Transverse colon (tissue), 4 donors: ENCODE measurements around the gene TBX2.

Source experiments
- EP300 ChIP-seq: sonication (generic); formaldehyde crosslinking; IDR thresholded peaks from one replicate; pipeline ENCODE4 v1.6.1; 2017; ENCODE audit warnings: antibody characterized with exemption, low read depth
- POLR2A ChIP-seq: fragments of 450-650 bp; IDR thresholded peaks from one replicate; pipeline ENCODE4 v1.6.1; 2016; ENCODE audit warnings: antibody characterized with exemption, mild to moderate bottlenecking, moderate library complexity
- POLR2AphosphoS5 ChIP-seq, 3 donors: sonication (generic); formaldehyde crosslinking; IDR thresholded peaks; one replicate each; pipeline ENCODE4 v1.6.1; 2016; ENCODE audit warnings: antibody characterized with exemption in 3 of 3
- TF ChIP-seq, protein P1 (sequence below), 5 experiments: fragments of 200-600 bp in 3 of 5; fragments of 450-650 bp in 2 of 5; sonication (generic) in 3 of 5; IDR thresholded peaks; 1 replicate in 2 of 5; 2 replicates in 3 of 5; pipeline ENCODE4 v1.5.1; 2016 to 2017; ENCODE audit warnings: antibody characterized with exemption in 5 of 5, inconsistent platforms in 3 of 5, mild to moderate bottlenecking in 2 of 5, moderate library complexity in 1 of 5

- no peak for TF ChIP-seq EP300
- TF ChIP-seq, protein P1, sequence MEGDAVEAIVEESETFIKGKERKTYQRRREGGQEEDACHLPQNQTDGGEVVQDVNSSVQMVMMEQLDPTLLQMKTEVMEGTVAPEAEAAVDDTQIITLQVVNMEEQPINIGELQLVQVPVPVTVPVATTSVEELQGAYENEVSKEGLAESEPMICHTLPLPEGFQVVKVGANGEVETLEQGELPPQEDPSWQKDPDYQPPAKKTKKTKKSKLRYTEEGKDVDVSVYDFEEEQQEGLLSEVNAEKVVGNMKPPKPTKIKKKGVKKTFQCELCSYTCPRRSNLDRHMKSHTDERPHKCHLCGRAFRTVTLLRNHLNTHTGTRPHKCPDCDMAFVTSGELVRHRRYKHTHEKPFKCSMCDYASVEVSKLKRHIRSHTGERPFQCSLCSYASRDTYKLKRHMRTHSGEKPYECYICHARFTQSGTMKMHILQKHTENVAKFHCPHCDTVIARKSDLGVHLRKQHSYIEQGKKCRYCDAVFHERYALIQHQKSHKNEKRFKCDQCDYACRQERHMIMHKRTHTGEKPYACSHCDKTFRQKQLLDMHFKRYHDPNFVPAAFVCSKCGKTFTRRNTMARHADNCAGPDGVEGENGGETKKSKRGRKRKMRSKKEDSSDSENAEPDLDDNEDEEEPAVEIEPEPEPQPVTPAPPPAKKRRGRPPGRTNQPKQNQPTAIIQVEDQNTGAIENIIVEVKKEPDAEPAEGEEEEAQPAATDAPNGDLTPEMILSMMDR (IDR thresholded peaks at IDR 0.05) = no peak
- no peak for TF ChIP-seq POLR2A
- TF ChIP-seq POLR2AphosphoS5 (IDR thresholded peaks at IDR 0.05) = no peak
Observed at GRCh38 chr17:61384354-61384691, 15.3 kb upstream of the TBX2 start.
